Measurements from ENCODE around the gene MKLN1. TPM values are rescaled to one million over a fixed set of nuclear protein-coding genes. Genes with fewer than 3 reads are reported as not detected.
"Not testable (repeated sequence)": the region's sequence is repeated elsewhere in the genome, so short reads cannot be mapped to it uniquely, and the experiment has no call there.

The MKLN1 gene
- total RNA-seq, 1 donor from 2014 or later: 46.1 TPM

GRCh38 chr7:131388126-131388525 is 60.5 kb downstream of the MKLN1 start:
- intact Hi-C loops (cut with micrococcal nuclease): no loop called here

- intact Hi-C loops (cut with micrococcal nuclease): no loop called here
Observed at GRCh38 chr7:131390275-131390674, 62.6 kb downstream of the MKLN1 start.

DNA sequence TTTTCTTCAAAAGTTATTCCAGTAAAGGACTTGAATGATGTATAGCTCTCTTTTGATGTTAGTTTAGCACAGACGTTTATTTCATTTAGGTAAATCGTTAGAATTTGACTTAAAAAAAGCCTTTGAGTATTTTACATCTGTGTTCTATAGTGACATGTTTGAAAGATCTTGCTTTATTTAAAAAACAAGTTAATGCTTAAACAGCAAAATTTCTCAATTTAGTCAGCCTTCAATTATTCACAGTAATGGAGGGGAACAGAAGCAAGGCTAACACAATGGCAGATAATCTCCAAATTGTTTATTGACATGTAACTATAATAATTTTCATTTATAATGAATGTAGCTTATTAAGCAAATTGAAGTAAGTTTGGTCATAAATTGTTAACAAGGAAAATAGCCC is 63.5 kb downstream of the MKLN1 start:
- intact Hi-C loops (cut with micrococcal nuclease): no loop called here

DNA sequence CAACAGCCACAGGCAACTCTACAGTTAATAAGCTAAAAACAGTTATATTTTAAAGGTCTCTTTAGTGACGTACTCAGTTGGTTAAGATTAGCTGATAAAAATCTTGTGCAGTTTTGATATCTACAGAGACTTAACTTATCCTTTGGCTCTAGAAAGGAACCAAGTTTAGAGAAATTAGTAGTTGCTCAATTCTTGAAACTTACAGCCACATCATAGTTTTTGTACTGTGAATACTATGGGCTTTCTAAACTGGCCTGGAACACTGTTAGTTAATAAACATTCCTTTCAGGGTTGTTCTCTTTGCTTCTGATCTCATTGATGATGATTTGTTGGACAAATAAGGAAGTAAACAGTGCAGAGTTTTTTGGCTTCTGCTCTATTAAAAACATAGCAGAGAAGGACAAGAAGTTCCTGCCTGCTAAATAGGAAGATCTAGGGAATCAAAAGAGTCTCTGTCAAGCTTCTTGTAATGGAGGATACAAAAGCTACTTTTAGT is 73.1 kb downstream of the MKLN1 start:
- intact Hi-C loops (cut with micrococcal nuclease): no loop called here

DNA sequence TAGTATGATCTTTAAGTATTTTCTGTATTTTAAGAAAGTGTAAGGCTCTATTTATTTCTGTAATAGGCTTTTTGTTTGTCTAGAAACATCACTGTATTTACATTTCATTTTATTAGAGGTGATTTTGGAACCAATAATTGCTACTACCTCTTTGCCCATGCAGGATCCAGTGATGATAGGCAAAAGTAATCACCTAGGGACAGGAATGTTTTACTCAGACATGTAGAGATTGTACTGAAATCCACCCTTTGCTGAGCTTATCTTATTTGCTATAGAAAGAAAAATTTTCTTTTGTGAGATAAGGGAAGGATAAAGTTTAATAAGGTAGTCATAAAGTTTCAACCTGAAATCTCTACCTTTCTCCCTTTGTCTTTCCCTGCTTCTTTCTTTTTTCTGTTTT is 73.5 kb downstream of the MKLN1 start:
- intact Hi-C loops (cut with micrococcal nuclease): no loop called here

GRCh38 chr7:131403322-131403721 is 75.6 kb downstream of the MKLN1 start:
- intact Hi-C loops (cut with micrococcal nuclease): no loop called here

GRCh38 chr7:131404226-131404911 is 76.7 kb downstream of the MKLN1 start:
- intact Hi-C loops (cut with micrococcal nuclease): no loop called here

DNA sequence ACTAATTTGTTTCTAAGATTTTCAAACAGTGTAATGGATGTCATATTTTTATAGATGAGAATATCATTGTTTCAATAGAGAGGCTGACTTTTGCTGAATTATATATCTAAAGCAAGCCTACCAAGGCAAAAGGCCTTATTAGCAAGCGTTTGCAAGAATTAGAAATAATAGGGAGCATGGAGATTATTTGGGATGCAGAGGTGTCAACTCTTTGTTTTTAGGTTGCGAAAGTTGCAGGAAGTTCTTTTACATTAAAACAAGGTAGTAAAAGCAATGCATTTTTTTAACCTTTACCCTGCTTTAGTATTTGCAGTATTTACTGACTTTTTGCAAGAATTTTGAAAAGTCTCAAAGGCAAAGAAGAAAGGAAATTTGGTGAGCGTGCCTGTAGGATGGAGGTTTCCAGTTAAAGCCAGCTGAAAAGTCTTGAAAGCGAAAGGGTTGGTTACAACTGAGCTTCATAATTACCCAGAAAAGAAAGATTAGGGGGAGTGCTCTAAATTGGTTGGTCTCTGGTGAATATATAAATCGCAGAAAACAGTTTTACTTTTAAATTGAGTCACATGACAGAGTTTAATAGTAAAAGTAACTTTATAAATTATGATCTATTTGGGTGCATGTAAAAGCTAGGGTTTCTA is 81.6 kb downstream of the MKLN1 start:
- intact Hi-C loops (cut with micrococcal nuclease): no loop called here

DNA sequence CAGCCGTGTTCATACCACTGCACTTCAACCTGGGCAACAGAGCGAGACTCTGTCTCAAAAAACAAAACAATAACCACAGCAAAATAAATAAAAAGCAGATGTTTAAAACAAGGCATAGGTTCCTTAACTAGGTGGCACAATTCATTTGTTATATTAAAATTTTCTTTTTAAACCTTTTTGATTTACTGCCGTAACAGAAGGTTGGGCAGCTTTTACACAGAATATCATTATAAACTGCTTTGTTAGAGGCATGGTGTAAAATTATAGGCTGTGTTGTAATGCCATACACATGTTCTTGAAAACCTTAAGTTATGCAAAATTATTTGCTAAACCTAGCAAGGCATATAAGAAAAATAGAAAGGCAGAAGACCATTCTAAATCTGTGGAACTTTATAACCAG is 84.4 kb downstream of the MKLN1 start:
- intact Hi-C loops (cut with micrococcal nuclease): no loop called here

DNA sequence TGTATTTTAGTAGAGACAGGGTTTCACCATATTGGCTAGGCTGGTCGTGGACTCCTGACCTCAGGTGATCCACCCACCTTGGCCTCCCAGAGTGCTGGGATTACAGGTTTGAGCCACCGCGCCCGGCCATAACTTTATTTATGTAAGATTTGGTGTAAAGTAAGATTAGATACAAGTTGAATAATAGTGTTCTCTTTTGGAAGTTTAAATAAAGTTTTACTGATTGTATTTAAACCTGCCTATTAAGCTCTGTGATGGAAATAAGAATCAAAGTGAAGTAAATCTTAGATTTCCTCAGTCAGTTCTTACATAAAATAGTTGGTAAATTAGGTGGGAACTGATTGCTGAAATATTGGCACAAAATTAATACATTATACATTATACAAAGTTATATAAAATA is 86.0 kb downstream of the MKLN1 start:
- intact Hi-C loops (cut with micrococcal nuclease): no loop called here

GRCh38 chr7:131424219-131424822 is 96.6 kb downstream of the MKLN1 start:
- intact Hi-C loops (cut with micrococcal nuclease): loop anchor here (1.0 to 5.0 kb wide), 7 partner anchors 89 to 527 kb away; no protein-coding TSS in a partner anchor

DNA sequence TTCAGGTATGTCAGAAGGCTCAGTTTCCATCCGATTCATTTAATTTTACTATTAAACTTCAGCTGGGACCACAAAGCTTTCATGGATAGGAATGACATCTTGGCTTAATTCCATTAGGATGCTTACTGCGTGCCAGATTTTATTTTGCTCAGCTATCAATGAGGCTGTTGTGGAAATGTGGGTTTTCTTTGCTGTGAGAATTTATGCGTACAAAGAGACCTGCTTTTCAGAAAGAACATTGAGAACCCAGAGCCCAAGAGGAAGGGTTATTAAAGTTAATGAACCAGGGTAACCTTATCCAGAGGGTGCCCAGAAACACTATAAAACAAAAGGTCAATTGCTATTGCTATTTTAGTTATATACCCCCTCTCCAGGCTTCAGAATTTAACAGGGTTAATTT is 98.3 kb downstream of the MKLN1 start:
- intact Hi-C loops (cut with micrococcal nuclease): no loop called here

DNA sequence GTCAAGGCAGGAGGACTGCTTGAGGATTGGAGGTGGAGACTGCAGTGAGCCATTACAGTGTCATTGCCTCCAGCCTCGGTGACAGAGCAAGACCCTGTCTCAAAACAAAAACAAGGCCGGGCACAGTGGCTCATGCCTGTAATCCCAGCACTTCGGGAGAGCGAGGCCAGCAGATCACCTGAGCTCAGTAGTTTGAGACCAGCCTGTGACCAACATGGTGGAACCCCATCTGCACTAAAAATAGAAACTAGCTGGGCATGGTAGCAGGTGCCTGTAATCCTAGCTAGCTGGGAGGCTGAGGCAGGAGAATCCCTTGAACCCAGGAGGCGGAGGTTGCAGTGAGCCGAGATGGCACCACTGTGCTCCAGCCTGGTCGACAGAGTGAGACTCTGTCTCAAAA is 103.2 kb downstream of the MKLN1 start:
- intact Hi-C loops (cut with micrococcal nuclease): not testable (repeated sequence)

GRCh38 chr7:131431289-131431688 is 103.6 kb downstream of the MKLN1 start:
- intact Hi-C loops (cut with micrococcal nuclease): no loop called here

DNA sequence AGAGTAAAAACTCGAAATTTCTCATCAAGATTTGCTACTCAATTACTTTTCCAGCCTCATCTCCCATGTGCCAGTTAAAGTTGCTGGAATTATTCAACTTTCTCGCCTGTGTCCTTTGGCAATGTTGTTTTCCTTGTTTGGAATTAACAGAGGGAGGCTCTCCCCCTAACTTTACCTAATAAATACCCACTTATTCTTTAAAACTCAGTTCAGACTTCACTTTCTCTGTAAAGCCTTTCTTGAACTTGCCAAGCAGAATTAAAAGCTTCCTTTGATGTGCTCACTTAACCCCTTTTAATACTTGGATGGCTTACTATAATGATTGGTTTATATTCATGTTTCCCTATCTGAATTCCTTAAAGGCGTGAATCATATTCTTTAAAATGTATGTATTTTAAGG is 104.1 kb downstream of the MKLN1 start:
- intact Hi-C loops (cut with micrococcal nuclease): no loop called here

DNA sequence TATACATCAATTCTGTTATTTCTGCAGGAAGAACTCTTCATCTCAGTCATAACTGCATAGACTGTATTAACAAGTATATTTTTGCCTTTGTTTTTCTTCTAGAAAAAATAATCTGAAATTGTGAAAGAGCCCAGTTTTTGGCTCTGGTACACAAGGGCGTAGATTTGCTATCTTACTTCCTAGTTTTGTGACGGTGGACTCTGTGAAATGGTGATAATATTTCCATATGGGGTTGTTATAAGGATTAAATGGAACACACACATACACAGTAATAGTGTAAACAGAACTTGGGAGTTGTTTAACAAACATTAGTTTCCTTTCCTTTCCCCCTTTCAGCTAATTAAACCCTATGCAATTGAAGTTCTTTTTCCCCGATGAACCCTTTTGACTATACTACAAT is 108.7 kb downstream of the MKLN1 start:
- intact Hi-C loops (cut with micrococcal nuclease): no loop called here

GRCh38 chr7:131438969-131439368 is 111.3 kb downstream of the MKLN1 start:
- intact Hi-C loops (cut with micrococcal nuclease): no loop called here

DNA sequence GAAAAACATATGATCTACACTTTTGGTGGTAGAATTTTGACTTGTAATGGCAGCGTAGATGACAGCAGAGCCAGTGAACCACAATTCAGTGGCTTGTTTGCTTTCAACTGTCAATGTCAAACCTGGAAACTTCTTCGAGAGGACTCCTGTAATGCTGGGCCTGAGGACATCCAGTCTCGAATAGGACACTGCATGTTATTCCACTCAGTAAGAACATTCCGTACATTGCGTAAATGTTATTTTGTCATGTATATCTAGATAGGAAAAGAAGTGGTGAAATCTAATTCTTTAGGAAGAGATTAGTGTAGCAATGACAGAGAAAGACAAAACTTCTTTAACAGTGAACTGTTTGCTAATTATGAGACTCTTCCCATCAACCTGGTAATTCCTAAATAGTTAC is 115.8 kb downstream of the MKLN1 start:
- intact Hi-C loops (cut with micrococcal nuclease): no loop called here

DNA sequence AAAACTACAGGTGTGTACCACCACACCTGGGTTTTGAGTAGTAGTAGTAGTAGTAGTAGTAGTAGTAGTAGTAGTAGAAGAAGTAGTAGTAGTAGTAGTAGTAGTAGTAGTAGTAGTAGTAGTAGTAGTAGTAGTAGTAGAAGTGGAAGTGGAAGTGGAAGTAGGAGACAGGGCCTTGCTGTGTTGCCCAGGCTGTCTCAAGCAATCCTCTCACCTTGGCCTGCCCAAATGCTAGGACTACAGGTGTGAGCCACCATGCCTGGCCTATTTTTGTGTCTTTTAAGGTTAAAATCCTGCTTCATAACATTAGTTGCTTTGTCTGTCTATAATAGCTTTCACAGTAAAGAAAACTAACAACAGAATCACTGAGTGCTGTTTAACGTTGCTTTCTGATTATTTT is 117.0 kb downstream of the MKLN1 start:
- intact Hi-C loops (cut with micrococcal nuclease): no loop called here

GRCh38 chr7:131449373-131449902 is 121.8 kb downstream of the MKLN1 start:
- intact Hi-C loops (cut with micrococcal nuclease): no loop called here

GRCh38 chr7:131454498-131454897 is 126.8 kb downstream of the MKLN1 start:
- intact Hi-C loops (cut with micrococcal nuclease): no loop called here

DNA sequence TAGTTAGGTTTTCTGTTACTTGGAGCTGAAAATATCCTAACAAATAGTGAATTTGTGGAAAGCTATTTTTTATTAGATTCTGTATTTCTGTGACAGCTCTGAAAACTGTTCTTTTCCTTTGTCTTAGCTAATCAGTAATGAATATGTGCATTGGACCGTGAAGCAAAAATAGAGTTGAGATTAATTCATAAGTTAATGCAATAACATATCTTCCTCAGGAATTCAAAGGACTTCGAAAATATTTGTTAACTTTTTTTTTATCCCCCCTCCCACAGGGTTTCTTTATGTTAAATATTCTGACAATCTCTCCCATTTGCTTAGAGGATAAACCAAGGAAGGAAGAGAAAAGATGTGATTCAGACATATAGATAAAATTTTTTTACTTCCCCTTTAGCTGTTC is 127.3 kb downstream of the MKLN1 start:
- intact Hi-C loops (cut with micrococcal nuclease): no loop called here
